Retinal pigment epithelial cell (primary cell): ENCODE data around the gene MAD1L1.

Source experiments
- DNase-seq: peaks from one replicate; pipeline ENCODE4 v3.0.0-alpha.2; 2010; ENCODE audit warnings: low read depth
- H3K4me3 ChIP-seq: 2 replicates; pipeline ENCODE4 v1.5.1; 2011; ENCODE audit warnings: mild to moderate bottlenecking, low read length, control low read depth, moderate library complexity
- CTCF ChIP-seq: conservative IDR thresholded peaks from 2 replicates; pipeline ENCODE4 v1.5.1; 2011; ENCODE audit warnings: low read depth, low read length, control low read depth, inconsistent platforms

The MAD1L1 gene

GRCh38 chr7:2245883-2246675 is 13.3 kb upstream of the MAD1L1 start:
- no peak for DNase-seq
- TF ChIP-seq CTCF, result no peak
- H3K4me3 ChIP-seq, result no peak overlapping the region

GRCh38 chr7:2244404-2244995 is 11.8 kb upstream of the MAD1L1 start:
- no peak for DNase-seq
- no peak overlapping the region for H3K4me3 ChIP-seq
- no peak for TF ChIP-seq CTCF

- TF ChIP-seq CTCF, result no peak
- H3K4me3 ChIP-seq, result no peak overlapping the region
- no peak for DNase-seq
Measured at GRCh38 chr7:2243458-2243857, 10.7 kb upstream of the MAD1L1 start.

- peak; percentile 4 for TF ChIP-seq CTCF
- no peak for DNase-seq
- H3K4me3 ChIP-seq, result peak overlapping the region; percentile 86
Measured at GRCh38 chr7:2242541-2243429, 10.0 kb upstream of the MAD1L1 start.

GRCh38 chr7:2241580-2242540 is 9.1 kb upstream of the MAD1L1 start, which contains the start of the genes MRM2 and NUDT1:
TSS of gene MRM2 (minus strand) at chr7:2242205. CDS start at chr7:2242169, 36 bp downstream.
TSS of gene NUDT1 (plus strand) at chr7:2242226. CDS start at chr7:2244575, 2,349 bp downstream.
- no peak for DNase-seq
- no peak for TF ChIP-seq CTCF
- peak within 1 kb of the TSS; percentile 86 for H3K4me3 ChIP-seq

GRCh38 chr7:2239242-2239641 is 6.5 kb upstream of the MAD1L1 start:
- DNase-seq, result no peak
- no peak for TF ChIP-seq CTCF
- no peak overlapping the region for H3K4me3 ChIP-seq
